Ectodermal cell (in vitro differentiated cells): Measurements from ENCODE around the gene UIMC1.

Experiments
- H3K27ac ChIP-seq: 2 replicates; pipeline ENCODE4 v1.7.0; 2013; ENCODE audit warnings: mild to moderate bottlenecking, low read depth, low read length; ENCODE audit not compliant: insufficient read depth, poor library complexity, severe bottlenecking
- H3K27me3 ChIP-seq: 2 replicates; pipeline ENCODE4 v1.7.0; 2013; ENCODE audit warnings: mild to moderate bottlenecking, low read length; ENCODE audit not compliant: insufficient read depth, control insufficient read depth, poor library complexity, severe bottlenecking
- H3K36me3 ChIP-seq: one replicate; pipeline ENCODE4 v1.7.0; 2013; ENCODE audit warnings: low read length; ENCODE audit not compliant: control insufficient read depth, insufficient read depth
- H3K4me1 ChIP-seq: one replicate; pipeline ENCODE4 v1.7.0; 2013; ENCODE audit warnings: low read length; ENCODE audit not compliant: control insufficient read depth, insufficient read depth
- H3K4me3 ChIP-seq: 2 replicates; pipeline ENCODE4 v1.7.0; 2013; ENCODE audit warnings: low read depth, low read length, control low read depth; ENCODE audit not compliant: insufficient read depth
- H3K9me3 ChIP-seq: 2 replicates; pipeline ENCODE4 v1.7.0; 2013; ENCODE audit warnings: mild to moderate bottlenecking, low read length, moderate library complexity; ENCODE audit not compliant: control insufficient read depth
- WGBS, 2 experiments: methylation state at CpG; one replicate each; pipeline ENCODE4 v1.1.7; 2013; ENCODE audit warnings: missing lambda C conversion rate in 2 of 2; 5-methylcytosine and 5-hydroxymethylcytosine counted together

The UIMC1 gene

DNA sequence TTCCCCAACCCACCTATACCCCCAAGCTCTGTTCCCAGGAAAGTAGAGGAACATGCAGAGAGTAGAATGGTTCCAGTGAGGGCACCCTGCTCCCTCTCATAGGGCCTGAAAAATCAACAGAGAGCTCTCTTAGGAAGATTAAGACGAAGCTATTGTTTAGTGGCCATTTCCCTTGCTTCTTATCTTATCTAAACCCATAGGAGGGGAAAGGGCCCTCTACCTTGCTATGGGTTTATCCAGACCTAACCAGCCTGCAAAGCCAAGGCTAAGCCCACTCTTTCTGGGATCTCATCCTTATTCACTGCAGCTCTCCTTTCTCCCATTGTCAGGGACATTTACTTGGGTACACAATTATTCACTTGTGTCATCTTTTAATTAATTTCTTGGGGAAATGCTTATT lies 68.1 kb downstream of the UIMC1 start:
- H3K27ac ChIP-seq = no peak overlapping the region
- H3K36me3 ChIP-seq = peaks cover 13% of the 10 kb centered on the region
- H3K4me1 ChIP-seq = no peaks in the 10 kb centered on the region
- H3K9me3 ChIP-seq = no peaks in the 10 kb centered on the region
- H3K4me3 ChIP-seq = no peak overlapping the region
- 90 to 93% methylated on average over 1 of the region's 1 CpG for WGBS, 2 experiments
- H3K27me3 ChIP-seq = no peaks in the 10 kb centered on the region

DNA sequence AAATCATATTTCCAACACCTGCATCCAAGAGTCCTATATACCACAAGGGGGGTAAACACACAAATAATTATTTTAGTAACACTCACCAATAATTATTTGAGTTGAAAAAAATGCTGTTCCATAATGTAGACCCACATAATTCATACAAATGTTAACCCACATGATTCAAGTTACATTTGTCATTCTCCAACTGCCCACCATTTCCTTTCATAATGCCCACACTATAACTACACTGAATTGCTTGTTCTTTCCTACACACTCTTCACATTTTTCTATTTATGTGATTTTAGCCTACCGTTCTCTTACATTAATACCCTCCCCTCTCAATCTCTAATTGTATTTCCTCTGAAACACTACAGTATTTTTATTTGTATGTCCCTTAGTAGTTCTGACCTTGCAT lies 71.6 kb downstream of the UIMC1 start:
- H3K9me3 ChIP-seq = no peaks in the 10 kb centered on the region
- no peak overlapping the region for H3K27ac ChIP-seq
- H3K27me3 ChIP-seq = no peaks in the 10 kb centered on the region
- peaks cover 6% of the 10 kb centered on the region for H3K36me3 ChIP-seq
- no peak overlapping the region for H3K4me3 ChIP-seq
- no peaks in the 10 kb centered on the region for H3K4me1 ChIP-seq
- WGBS, 2 experiments = 48 to 58% methylated on average over 1 of the region's 1 CpG

DNA sequence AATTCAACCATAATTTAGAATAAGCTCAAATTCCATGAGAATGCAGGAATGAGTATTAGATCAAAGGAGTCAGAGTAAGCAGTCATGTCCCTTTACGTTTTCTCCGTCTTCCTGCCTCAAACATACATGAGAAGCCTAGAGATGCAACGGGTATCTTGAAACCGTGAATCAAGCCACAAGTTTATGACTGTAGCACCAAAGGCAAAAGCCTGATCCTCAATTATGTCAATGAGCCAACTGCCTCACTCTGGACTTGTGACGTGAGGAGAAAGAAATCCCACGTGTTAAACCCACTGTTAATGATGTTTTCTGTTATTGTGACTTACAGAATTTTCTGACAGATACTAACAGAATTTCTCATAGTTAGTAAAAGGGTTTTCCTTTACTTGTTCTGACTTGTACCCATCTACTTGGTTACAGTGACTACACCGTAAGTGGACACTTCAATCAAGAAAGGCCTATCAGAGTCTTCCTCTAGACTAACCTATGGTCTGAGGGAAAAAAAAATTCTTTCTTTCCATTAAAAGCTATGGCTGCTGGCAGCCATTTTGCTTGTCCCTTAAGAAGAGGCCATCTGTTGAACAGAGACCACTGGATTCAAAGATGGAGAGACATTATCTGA lies 72.2 kb downstream of the UIMC1 start:
- Histone ChIP-seq H3K4me1 (no peaks in the 10 kb centered on the region), H3K9me3 (no peaks in the 10 kb centered on the region), H3K36me3 (peaks cover 6% of the 10 kb centered on the region), H3K27ac (no peak overlapping the region), H3K4me3 (no peak overlapping the region), H3K27me3 (no peaks in the 10 kb centered on the region)
- WGBS, 2 experiments = 93 to 97% methylated on average over 7 of the region's 7 CpGs

DNA sequence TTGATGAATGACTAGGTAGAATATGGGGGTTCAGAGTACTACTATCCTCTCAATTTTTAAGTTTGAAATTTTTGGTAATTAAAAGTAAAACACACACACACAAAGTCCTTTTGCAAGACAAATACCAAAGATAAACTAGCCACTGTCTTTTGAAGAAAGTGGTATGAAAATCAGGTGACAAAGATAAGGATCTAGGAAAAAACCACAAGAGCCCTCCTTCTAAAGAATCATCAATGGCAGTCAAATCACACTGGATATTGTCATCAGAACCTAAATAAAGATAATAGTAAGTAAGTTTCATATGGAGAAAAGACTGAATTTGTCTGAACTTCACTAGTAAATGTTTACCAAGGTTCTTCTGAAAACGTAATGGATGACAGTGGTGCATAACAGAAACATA lies 76.9 kb downstream of the UIMC1 start:
- Histone ChIP-seq H3K36me3 (peaks cover 6% of the 10 kb centered on the region), H3K4me1 (no peaks in the 10 kb centered on the region)

DNA sequence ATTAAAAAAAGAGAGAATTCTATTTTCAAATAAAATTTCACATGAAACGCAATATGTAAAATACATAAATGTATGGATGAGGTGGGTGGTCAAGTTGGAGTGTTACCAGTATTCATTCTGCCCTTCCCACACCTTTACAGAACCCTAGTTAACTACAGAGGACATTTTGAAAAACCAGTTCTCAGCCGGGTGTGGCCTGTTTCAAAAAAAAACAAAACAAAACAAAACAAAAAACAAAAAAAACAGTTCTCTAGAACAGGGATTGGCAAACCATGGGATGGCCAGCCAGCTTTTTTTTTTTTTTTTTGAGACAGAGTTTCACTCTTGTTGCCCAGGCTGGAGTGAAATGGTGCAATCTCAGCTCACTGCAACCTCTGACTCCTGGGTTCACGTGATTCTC lies 79.0 kb downstream of the UIMC1 start:
- Histone ChIP-seq H3K27me3 (no peaks in the 10 kb centered on the region), H3K27ac (no peak overlapping the region), H3K9me3 (no peaks in the 10 kb centered on the region), H3K4me3 (no peak overlapping the region), H3K4me1 (no peaks in the 10 kb centered on the region), H3K36me3 (peaks cover 6% of the 10 kb centered on the region)
- 85 to 94% methylated on average over 2 of the region's 3 CpGs for WGBS, 2 experiments

More for the DNA sequence above, 76.9 kb downstream of the UIMC1 start:
- Histone ChIP-seq H3K27ac (no peak overlapping the region), H3K9me3 (no peaks in the 10 kb centered on the region), H3K4me3 (no peak overlapping the region), H3K27me3 (no peaks in the 10 kb centered on the region)
- WGBS, 2 experiments = no CpG with 5 or more reads among the region's 1 CpG

DNA sequence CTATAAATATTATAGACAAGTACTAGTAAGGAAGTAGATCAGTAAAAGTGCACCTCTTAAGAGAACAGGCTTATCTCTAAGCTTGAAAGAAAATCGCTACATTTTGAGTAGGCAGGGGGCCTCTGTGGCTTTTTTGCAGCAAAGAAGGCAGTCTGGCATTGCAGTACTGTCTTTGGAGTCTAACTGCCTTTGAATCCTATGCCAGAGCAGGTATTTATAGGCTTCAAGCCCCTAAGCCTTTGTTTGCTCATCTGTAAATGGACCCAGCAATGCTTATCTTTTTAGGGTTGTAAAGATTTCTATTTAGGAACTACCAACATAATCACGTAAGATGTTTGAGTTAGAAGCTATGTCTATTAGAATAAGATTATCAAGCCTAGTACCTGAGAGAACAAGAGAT lies 83.8 kb downstream of the UIMC1 start:
- Histone ChIP-seq H3K4me3 (no peak overlapping the region), H3K27ac (no peak overlapping the region), H3K4me1 (peaks cover 2% of the 10 kb centered on the region), H3K27me3 (no peaks in the 10 kb centered on the region), H3K9me3 (no peaks in the 10 kb centered on the region), H3K36me3 (no peaks in the 10 kb centered on the region)
- 84 to 91% methylated on average over 1 to 2 of the region's 2 CpGs for WGBS, 2 experiments

DNA sequence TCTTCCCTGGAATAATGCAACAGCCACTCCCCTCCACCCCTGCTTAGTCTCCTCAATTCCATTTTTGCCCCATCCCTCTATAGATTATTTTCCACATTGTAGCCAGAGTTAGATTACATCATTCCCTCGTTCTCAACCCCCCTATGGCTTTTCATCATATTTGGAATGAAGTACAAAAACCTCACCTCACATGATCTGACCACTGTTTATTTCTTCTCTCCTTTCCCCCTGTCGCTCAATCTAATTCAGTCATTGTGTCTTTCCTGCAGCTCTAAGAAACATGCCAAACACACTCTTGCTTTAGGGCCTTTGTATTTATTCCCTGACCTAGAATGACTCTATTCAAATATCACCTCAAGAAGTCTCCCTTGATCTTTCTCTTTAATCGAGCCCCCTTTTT lies 84.9 kb downstream of the UIMC1 start:
- no peak overlapping the region for H3K27ac ChIP-seq
- H3K4me3 ChIP-seq = no peak overlapping the region
- H3K36me3 ChIP-seq = no peaks in the 10 kb centered on the region
- WGBS, 2 experiments = 57 to 58% methylated on average over 3 of the region's 3 CpGs
- H3K27me3 ChIP-seq = no peaks in the 10 kb centered on the region
- H3K4me1 ChIP-seq = peaks cover 2% of the 10 kb centered on the region
- H3K9me3 ChIP-seq = no peaks in the 10 kb centered on the region

DNA sequence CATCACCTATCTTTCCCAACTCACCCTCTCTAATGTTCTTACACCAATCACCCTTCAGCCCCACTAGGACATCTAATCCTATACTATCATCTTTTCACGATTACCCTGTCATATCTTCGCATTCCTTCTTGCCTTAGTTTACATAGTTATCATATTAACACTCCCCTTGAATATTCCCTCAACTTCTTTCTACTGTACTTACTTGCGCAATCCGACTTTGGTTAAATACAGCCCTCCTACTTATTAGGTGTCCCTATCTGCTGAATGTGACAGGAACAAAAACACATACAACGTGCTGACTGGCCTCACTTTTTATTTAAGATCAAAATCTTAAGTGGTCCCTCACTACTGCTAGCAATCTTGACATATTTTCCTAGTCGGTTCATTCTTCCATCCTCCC lies 88.0 kb downstream of the UIMC1 start:
- no peaks in the 10 kb centered on the region for H3K36me3 ChIP-seq
- no peak overlapping the region for H3K4me3 ChIP-seq
- H3K4me1 ChIP-seq = peaks cover 2% of the 10 kb centered on the region
- no peaks in the 10 kb centered on the region for H3K27me3 ChIP-seq
- no peak overlapping the region for H3K27ac ChIP-seq
- H3K9me3 ChIP-seq = no peaks in the 10 kb centered on the region
- WGBS, 2 experiments = 95% methylated on average over 6 of the region's 6 CpGs

DNA sequence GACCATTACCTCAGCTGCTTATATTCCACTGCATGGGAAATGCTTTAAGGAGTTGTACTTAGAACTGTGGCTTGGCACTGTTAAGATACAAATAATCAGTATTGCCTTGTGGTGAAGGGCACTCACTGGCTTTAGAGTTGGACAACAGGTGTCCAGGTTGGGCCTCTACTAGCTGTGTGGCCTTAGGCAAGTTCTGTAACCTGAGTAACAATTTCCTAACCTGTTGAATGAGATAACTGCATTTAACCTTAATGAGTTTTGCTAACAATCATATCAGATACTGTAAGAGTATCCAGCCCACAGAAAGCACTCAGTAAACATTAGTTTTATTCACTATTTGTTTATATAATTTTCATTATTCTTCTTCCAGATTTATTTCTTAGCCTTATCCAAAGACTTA lies 90.2 kb downstream of the UIMC1 start:
- Histone ChIP-seq H3K4me3 (no peak overlapping the region), H3K27me3 (no peaks in the 10 kb centered on the region), H3K4me1 (peaks cover 1% of the 10 kb centered on the region), H3K9me3 (no peaks in the 10 kb centered on the region), H3K27ac (no peak overlapping the region), H3K36me3 (no peaks in the 10 kb centered on the region)

DNA sequence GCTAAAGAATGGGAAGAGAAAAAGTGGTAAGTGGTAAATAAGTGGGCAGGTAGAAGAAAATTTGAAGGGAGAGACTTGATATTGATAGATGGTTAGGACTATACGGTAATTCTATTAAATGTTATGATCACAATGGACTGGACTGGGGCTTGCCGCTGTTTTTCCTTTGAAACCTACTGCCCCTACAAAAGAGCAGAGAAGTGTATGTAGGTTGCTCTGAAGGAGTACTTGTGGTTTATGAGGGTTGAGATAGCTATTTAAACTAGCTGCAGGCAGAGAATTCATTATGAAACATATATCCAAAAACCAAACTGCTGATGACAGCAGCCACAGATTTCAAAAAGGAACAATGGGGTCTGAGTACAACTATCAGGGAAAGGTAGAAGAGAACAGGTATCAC lies 90.7 kb downstream of the UIMC1 start:
- no peak overlapping the region for H3K27ac ChIP-seq
- H3K4me1 ChIP-seq = no peaks in the 10 kb centered on the region
- 64 to 76% methylated on average over 2 of the region's 2 CpGs for WGBS, 2 experiments
- H3K9me3 ChIP-seq = no peaks in the 10 kb centered on the region
- no peaks in the 10 kb centered on the region for H3K27me3 ChIP-seq
- H3K36me3 ChIP-seq = no peaks in the 10 kb centered on the region
- no peak overlapping the region for H3K4me3 ChIP-seq

DNA sequence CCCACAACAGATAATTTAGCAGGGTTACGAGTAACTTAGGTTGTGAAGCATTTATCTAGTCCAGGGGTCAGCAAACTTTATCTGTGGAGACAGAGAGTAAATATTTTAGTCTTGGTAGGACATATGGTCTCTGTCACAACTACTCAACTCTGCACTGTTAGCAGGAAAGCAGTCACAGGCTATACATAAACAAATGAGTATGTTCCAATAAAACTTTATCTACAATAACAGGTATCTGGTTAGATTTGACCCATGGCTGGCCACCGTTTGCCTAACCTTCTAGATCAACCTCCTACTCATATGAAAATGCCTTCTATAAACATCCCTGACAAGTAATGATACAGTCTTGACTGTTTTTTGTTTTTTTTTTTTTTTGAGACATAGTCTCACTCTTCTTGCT lies 94.5 kb downstream of the UIMC1 start:
- WGBS, 2 experiments = 87 to 97% methylated on average over 2 of the region's 2 CpGs
- peaks cover 12% of the 10 kb centered on the region for H3K4me1 ChIP-seq
- no peak overlapping the region for H3K27ac ChIP-seq
- H3K4me3 ChIP-seq = no peak overlapping the region
- H3K9me3 ChIP-seq = no peaks in the 10 kb centered on the region
- no peaks in the 10 kb centered on the region for H3K27me3 ChIP-seq
- peaks cover 6% of the 10 kb centered on the region for H3K36me3 ChIP-seq
